COLO668 (cell line): ENCODE results near the gene LSP1.
"Not testable (repeated sequence)": the region's sequence is repeated elsewhere in the genome, so short reads cannot be mapped to it uniquely, and the experiment has no call there.

Experiments used
- DNase-seq: peaks from one replicate; lab custom pipeline; 2025; ENCODE audit not compliant: unreplicated experiment; lab: John Stamatoyannopoulos, UW

LSP1 gene

GRCh38 chr11:1937616-1938342 lies 84.9 kb downstream of the LSP1 start:
- DNase-seq: no peak

- DNase-seq: no peak
Measured at GRCh38 chr11:1938343-1939005, 85.6 kb downstream of the LSP1 start.

- no peak for DNase-seq
Measured at GRCh38 chr11:1939006-1939625, 86.2 kb downstream of the LSP1 start.

GRCh38 chr11:1939788-1940187 lies 86.9 kb downstream of the LSP1 start:
- not testable (repeated sequence) for DNase-seq
